A673 (cell line): ENCODE data around the gene MGST2. TPM values are rescaled to one million over a fixed set of nuclear protein-coding genes. Genes with fewer than 3 reads are reported as not detected.

Experiments used
- BruUV-seq: library from RNA; stranded (reverse); fragments of 400-500 nt; replicated peaks from 2 replicates; lab custom pipeline; 2021; lab: Mats Ljungman, UMichigan
- CTCF ChIA-PET: fragments of 300-600 bp; sonication (Branson Sonifier 250); formaldehyde crosslinking; loops from one replicate; lab custom pipeline; 2022; ENCODE audit warnings: antibody characterized with exemption; lab: Charles Lee
- POLR2A ChIA-PET: fragments of 300-600 bp; sonication (Branson Sonifier 250); formaldehyde crosslinking; loops from one replicate; lab custom pipeline; 2022; ENCODE audit warnings: antibody characterized with exemption; ENCODE audit not compliant: low non-redundant PET; lab: Charles Lee
- DNase-seq: peaks from one replicate; pipeline ENCODE4 v3.0.0-alpha.2; 2015; ENCODE audit warnings: low spot score
- H3K27ac ChIP-seq: fragments of 200-600 bp; sonication (generic); 2 replicates; pipeline ENCODE4 v1.5.1; 2016; ENCODE audit warnings: mixed run types, low read depth, mild to moderate bottlenecking, mixed read lengths, antibody characterized with exemption, low read length; ENCODE audit not compliant: poor library complexity, severe bottlenecking
- H3K27me3 ChIP-seq: fragments of 200-600 bp; sonication (generic); replicated peaks from 2 replicates; pipeline ENCODE4 v1.6.1; 2017; ENCODE audit warnings: mixed run types, low read depth, mild to moderate bottlenecking, mixed read lengths, antibody characterized with exemption, low read length; ENCODE audit not compliant: insufficient read depth, poor library complexity
- H3K36me3 ChIP-seq: fragments of 200-600 bp; sonication (generic); 2 replicates; pipeline ENCODE4 v1.6.1; 2016; ENCODE audit warnings: mixed run types, mild to moderate bottlenecking, mixed read lengths, antibody characterized with exemption, low read length; ENCODE audit not compliant: insufficient read depth, poor library complexity, severe bottlenecking
- H3K4me1 ChIP-seq: fragments of 200-600 bp; sonication (generic); 2 replicates; pipeline ENCODE4 v1.6.1; 2017; ENCODE audit warnings: mixed run types, mild to moderate bottlenecking, mixed read lengths, antibody characterized with exemption, low read length; ENCODE audit not compliant: insufficient read depth, poor library complexity, severe bottlenecking
- H3K4me3 ChIP-seq: fragments of 200-600 bp; sonication (generic); 2 replicates; pipeline ENCODE4 v1.5.1; 2016; ENCODE audit warnings: low read depth, mixed run types, mild to moderate bottlenecking, mixed read lengths, low read length; ENCODE audit not compliant: poor library complexity, severe bottlenecking
- H3K9me3 ChIP-seq: fragments of 200-600 bp; sonication (generic); 2 replicates; pipeline ENCODE4 v1.6.1; 2016; ENCODE audit warnings: mixed run types, low read depth, mild to moderate bottlenecking, mixed read lengths, antibody characterized with exemption, low read length; ENCODE audit not compliant: poor library complexity, severe bottlenecking
- CTCF ChIP-seq: fragments of 300-800, 200-600 bp; sonication (generic); conservative IDR thresholded peaks from 2 replicates; pipeline ENCODE4 v1.5.1; 2017; ENCODE audit warnings: low read depth, mild to moderate bottlenecking, antibody characterized with exemption, low read length, moderate library complexity, mixed read lengths
- EZH2 ChIP-seq: fragments of 200-600 bp; sonication (generic); IDR thresholded peaks from 2 replicates; pipeline ENCODE4 v1.6.1; 2017; ENCODE audit warnings: borderline replicate concordance, low read depth, mild to moderate bottlenecking, mixed read lengths, antibody characterized with exemption, low read length; ENCODE audit not compliant: poor library complexity, severe bottlenecking
- intact Hi-C: fragments of 100-400 bp; cut with micrococcal nuclease; formaldehyde crosslinking; loops from one replicate; pipeline ENCODE4 v1.10.0; 2022; ENCODE audit not compliant: unreplicated experiment
- total RNA-seq: library from RNA; stranded (reverse); gene quantifications from 2 replicates; pipeline ENCODE4 v1.2.3, GENCODE V29; 2021

Gene MGST2
- total RNA-seq, 1 experiment from 2014 or later, result 7.0 TPM

- Histone ChIP-seq H3K4me1 (no peaks in the 10 kb centered on the region), H3K27me3 (no peaks in the 10 kb centered on the region), H3K27ac (no peak overlapping the region), H3K4me3 (no peak overlapping the region), H3K36me3 (no peaks in the 10 kb centered on the region), H3K9me3 (no peaks in the 10 kb centered on the region)
- CTCF ChIA-PET, result no interaction called here
- intact Hi-C loops, result no loop called here
- no peak for TF ChIP-seq CTCF
- no peak for TF ChIP-seq EZH2
- DNase-seq, result no peak
- POLR2A ChIA-PET, result no interaction called here
- no TSS peak for BruUV-seq
Observed at GRCh38 chr4:139700568-139700967, 34.9 kb downstream of the MGST2 start.

DNA sequence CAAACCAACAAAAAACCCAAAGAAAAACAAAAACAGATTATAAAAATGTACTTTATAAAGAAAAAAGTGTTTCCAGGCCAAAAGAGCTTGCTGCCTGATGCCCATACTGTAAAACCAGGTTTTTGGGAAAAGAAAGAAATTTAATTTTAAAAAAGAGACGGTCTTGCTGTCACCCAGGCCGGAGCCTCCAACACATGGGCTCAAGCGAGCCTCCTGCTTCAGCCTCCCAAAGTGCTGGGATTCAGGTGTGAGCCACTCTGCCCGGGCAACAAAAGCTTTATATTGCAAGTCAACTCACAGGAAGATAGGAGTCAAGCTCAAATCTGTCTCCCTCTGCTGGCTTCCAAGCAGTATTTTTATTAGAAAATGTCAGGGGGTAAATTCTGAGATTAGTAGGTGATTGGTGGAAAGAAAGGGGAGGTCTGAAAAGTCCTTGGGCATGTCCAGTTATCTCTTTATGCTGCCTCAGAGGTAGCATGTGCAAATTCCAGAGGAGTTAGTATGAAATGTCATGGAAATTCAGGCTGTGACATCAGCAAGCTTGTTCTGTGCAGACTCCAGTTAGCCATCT is 39.4 kb downstream of the MGST2 start:
- no peak overlapping the region for H3K4me3 ChIP-seq
- ChIA-PET POLR2A (no interaction called here), CTCF (no interaction called here)
- H3K27me3 ChIP-seq, result no peaks in the 10 kb centered on the region
- no peaks in the 10 kb centered on the region for H3K36me3 ChIP-seq
- H3K9me3 ChIP-seq, result no peaks in the 10 kb centered on the region
- H3K4me1 ChIP-seq, result no peaks in the 10 kb centered on the region
- no peak for TF ChIP-seq EZH2
- peak; percentile 47 for TF ChIP-seq CTCF
- DNase-seq, result peak; percentile 23
- intact Hi-C loops, result no loop called here
- H3K27ac ChIP-seq, result no peak overlapping the region
- no TSS peak for BruUV-seq

DNA sequence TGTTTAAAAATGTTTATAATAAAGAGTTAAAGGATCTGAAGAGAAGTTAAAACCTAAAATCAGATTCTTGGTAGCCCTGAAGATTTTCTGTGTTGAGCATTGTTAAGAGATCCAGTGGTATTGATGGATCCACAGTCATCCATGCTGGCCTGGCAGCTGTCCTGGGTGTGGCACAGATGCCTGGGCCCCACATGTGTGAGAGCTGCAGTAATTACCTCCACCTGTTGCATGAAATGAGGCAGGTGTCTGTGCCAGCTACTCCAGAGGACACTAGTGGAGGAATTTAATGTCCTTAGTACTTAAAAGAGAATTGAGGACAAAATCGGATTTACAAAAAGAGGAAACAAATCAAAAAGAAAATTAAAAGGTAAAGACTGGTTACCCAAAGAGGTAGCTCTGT is 44.0 kb downstream of the MGST2 start:
- H3K27ac ChIP-seq, result no peak overlapping the region
- CTCF ChIA-PET, result no interaction called here

More for the DNA sequence above, 44.0 kb downstream of the MGST2 start:
- no TSS peak for BruUV-seq
- POLR2A ChIA-PET, result no interaction called here
- no peaks in the 10 kb centered on the region for H3K9me3 ChIP-seq
- H3K4me1 ChIP-seq, result no peaks in the 10 kb centered on the region
- DNase-seq, result no peak
- no peaks in the 10 kb centered on the region for H3K36me3 ChIP-seq
- intact Hi-C loops, result no loop called here
- no peaks in the 10 kb centered on the region for H3K27me3 ChIP-seq
- no peak overlapping the region for H3K4me3 ChIP-seq
- TF ChIP-seq CTCF, result no peak
